Activated naive CD4-positive, alpha-beta T cell treated with anti-CD3 and anti-CD28 coated beads, Interleukin-2, amount 10 ng/mL, durations not matched to agents 7 days and 5 days (primary cell): ENCODE results near the gene LRCH1.

Experiments used
- CTCF ChIA-PET: fragments of 350-600 bp; sonication (Branson Sonifier 250); formaldehyde crosslinking; loops from one replicate; lab custom pipeline; 2021; ENCODE audit warnings: antibody characterized with exemption; lab: Charles Lee
- DNase-seq: peaks from one replicate; pipeline ENCODE4 v3.0.0-alpha.2; 2020
- H3K27ac Mint-ChIP-seq: one replicate; pipeline ENCODE4 v1.8.0; 2021; ENCODE audit warnings: mild to moderate bottlenecking, moderate library complexity, mixed read lengths
- H3K27me3 Mint-ChIP-seq: one replicate; pipeline ENCODE4 v1.8.0; 2021; ENCODE audit warnings: mild to moderate bottlenecking, mixed read lengths
- H3K36me3 Mint-ChIP-seq: one replicate; pipeline ENCODE4 v1.8.0; 2021; ENCODE audit warnings: mixed read lengths
- H3K4me1 Mint-ChIP-seq: one replicate; pipeline ENCODE4 v1.8.0; 2021; ENCODE audit warnings: mixed read lengths
- H3K4me3 Mint-ChIP-seq: one replicate; pipeline ENCODE4 v1.8.0; 2021; ENCODE audit warnings: mild to moderate bottlenecking, moderate library complexity, mixed read lengths
- H3K9me3 Mint-ChIP-seq: one replicate; pipeline ENCODE4 v1.8.0; 2021; ENCODE audit warnings: mixed read lengths

LRCH1 gene

GRCh38 chr13:46543287-46543686, 9.7 kb upstream of the LRCH1 start:
- H3K36me3 Mint-ChIP-seq, result no peaks in the 10 kb centered on the region
- no peaks in the 10 kb centered on the region for H3K9me3 Mint-ChIP-seq
- H3K27me3 Mint-ChIP-seq, result peaks cover 3% of the 10 kb centered on the region
- DNase-seq, result no peak
- CTCF ChIA-PET, result interaction anchor here (1.0 kb wide), 1 partner anchor 18 kb away, joined by 3 read pairs; no protein-coding TSS in a partner anchor
- H3K27ac Mint-ChIP-seq, result no peak overlapping the region
- H3K4me1 Mint-ChIP-seq, result peaks cover 8% of the 10 kb centered on the region
- H3K4me3 Mint-ChIP-seq, result no peak overlapping the region

GRCh38 chr13:46544208-46544607, 8.8 kb upstream of the LRCH1 start:
- H3K27ac Mint-ChIP-seq, result no peak overlapping the region
- H3K4me3 Mint-ChIP-seq, result no peak overlapping the region
- H3K27me3 Mint-ChIP-seq, result peaks cover 7% of the 10 kb centered on the region
- DNase-seq, result no peak
- no peaks in the 10 kb centered on the region for H3K36me3 Mint-ChIP-seq
- CTCF ChIA-PET, result interaction anchor here (0.6 to 1.0 kb wide), 2 partner anchors 17 to 58 kb away, joined by 3 read pairs; no protein-coding TSS in a partner anchor
- peaks cover 9% of the 10 kb centered on the region for H3K4me1 Mint-ChIP-seq
- H3K9me3 Mint-ChIP-seq, result no peaks in the 10 kb centered on the region

DNA sequence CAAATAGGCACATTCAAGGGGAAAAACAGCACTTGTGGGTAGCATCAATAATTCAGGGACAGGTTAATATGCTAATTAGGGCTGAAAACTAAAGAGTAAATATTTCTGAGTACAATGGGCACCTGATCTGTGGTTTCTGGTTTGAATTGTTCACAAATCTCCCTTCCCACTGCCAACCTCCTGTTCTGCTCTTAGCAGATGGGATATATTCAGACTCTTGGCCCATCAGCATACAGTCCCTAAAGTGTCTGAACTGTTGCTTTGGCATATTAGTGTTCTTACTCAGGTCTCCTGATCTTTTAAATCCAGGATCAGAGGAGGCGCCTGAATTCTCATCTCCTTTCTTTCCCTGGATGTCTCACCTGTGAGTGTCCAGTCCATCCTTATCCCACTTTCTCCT, 8.2 kb upstream of the LRCH1 start:
- Mint-ChIP-seq H3K9me3 (no peaks in the 10 kb centered on the region), H3K27ac (no peak overlapping the region), H3K4me3 (no peak overlapping the region), H3K4me1 (peaks cover 10% of the 10 kb centered on the region), H3K27me3 (peaks cover 7% of the 10 kb centered on the region), H3K36me3 (no peaks in the 10 kb centered on the region)
- no peak for DNase-seq
- CTCF ChIA-PET, result interaction anchor here (0.6 kb wide), 1 partner anchor 57 kb away, joined by 3 read pairs; no protein-coding TSS in a partner anchor

GRCh38 chr13:46546084-46546768, 6.7 kb upstream of the LRCH1 start:
- CTCF ChIA-PET, result no interaction called here
- H3K4me3 Mint-ChIP-seq, result no peak overlapping the region
- H3K27ac Mint-ChIP-seq, result no peak overlapping the region
- H3K27me3 Mint-ChIP-seq, result peaks cover 7% of the 10 kb centered on the region
- H3K36me3 Mint-ChIP-seq, result no peaks in the 10 kb centered on the region
- H3K4me1 Mint-ChIP-seq, result peaks cover 12% of the 10 kb centered on the region
- no peak for DNase-seq
- no peaks in the 10 kb centered on the region for H3K9me3 Mint-ChIP-seq

DNA sequence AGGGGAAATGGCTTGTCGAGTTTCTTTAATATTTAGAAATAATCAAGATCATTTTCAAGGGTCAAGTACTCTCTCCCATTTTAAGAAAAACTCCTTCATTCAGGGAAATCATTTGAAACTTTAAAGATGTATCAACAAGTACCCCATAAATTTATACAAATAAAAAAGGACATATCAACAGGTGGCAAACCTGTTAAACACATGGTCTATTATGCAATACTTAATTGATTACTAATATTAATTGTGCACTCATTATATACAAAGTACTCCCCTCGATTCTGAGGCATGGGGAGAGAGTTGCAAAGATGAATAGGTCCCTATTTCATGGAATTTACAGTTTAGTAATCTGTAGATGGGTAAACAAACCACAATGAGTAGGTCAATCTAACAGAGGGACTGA, 2.1 kb upstream of the LRCH1 start:
- no peaks in the 10 kb centered on the region for H3K9me3 Mint-ChIP-seq
- H3K4me3 Mint-ChIP-seq, result no peak overlapping the region
- no peaks in the 10 kb centered on the region for H3K36me3 Mint-ChIP-seq
- DNase-seq, result no peak
- peaks cover 35% of the 10 kb centered on the region for H3K4me1 Mint-ChIP-seq
- H3K27me3 Mint-ChIP-seq, result peaks cover 14% of the 10 kb centered on the region
- no peak overlapping the region for H3K27ac Mint-ChIP-seq
- CTCF ChIA-PET, result interaction anchor here (0.8 to 2.3 kb wide), 19 partner anchors 11 to 202 kb away, joined by 3 to 51 read pairs (median 6); no protein-coding TSS in a partner anchor

GRCh38 chr13:46551410-46552302, 1.3 kb upstream of the LRCH1 start:
- CTCF ChIA-PET, result interaction anchor here (0.5 to 2.3 kb wide), 50 partner anchors 9 to 927 kb away, joined by 3 to 51 read pairs (median 4); no protein-coding TSS in a partner anchor
- DNase-seq, result peak; percentile 75
- Mint-ChIP-seq H3K36me3 (no peaks in the 10 kb centered on the region), H3K27ac (no peak overlapping the region), H3K9me3 (no peaks in the 10 kb centered on the region), H3K27me3 (peaks cover 14% of the 10 kb centered on the region), H3K4me3 (peak overlapping the region; percentile 92), H3K4me1 (peaks cover 43% of the 10 kb centered on the region)

DNA sequence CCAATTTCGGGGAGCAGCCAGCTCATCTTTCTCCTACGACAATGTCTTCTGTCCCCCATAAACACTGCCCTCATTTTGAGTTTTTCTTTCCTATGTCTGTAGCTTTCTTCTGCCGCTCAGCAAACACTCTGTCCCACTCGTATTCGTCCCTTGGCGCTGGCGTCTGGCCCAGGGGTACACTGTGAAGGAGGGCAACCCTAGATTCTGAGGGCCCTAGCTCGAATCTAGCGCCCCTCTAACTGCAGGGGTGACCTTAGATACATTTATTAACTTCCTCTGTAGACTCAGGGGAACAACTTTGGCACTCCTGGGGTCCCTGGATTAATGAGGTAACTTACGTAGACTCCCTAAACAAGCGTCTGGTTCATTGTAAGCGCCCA, 677 bp upstream of the LRCH1 start:
- Mint-ChIP-seq H3K36me3 (no peaks in the 10 kb centered on the region), H3K27ac (peak overlapping the region; percentile 83), H3K4me3 (peak overlapping the region; percentile 92), H3K27me3 (peaks cover 14% of the 10 kb centered on the region), H3K9me3 (no peaks in the 10 kb centered on the region), H3K4me1 (peaks cover 49% of the 10 kb centered on the region)
- CTCF ChIA-PET, result interaction anchor here (0.6 to 2.3 kb wide), 45 partner anchors 9 to 245 kb away, joined by 3 to 51 read pairs (median 4); no protein-coding TSS in a partner anchor
- DNase-seq, result no peak

- Mint-ChIP-seq H3K4me3 (peak overlapping the region; percentile 92), H3K4me1 (peaks cover 53% of the 10 kb centered on the region), H3K36me3 (peaks cover 2% of the 10 kb centered on the region), H3K27ac (peak overlapping the region; percentile 72), H3K9me3 (no peaks in the 10 kb centered on the region), H3K27me3 (peaks cover 12% of the 10 kb centered on the region)
- DNase-seq, result no peak
- CTCF ChIA-PET, result no interaction called here
These were observed 533 bp downstream of the LRCH1 start for GRCh38 chr13:46553521-46553885.

GRCh38 chr13:46553886-46554858, 1.2 kb downstream of the LRCH1 start:
- peak; percentile 76 for DNase-seq
- Mint-ChIP-seq H3K4me3 (peak overlapping the region; percentile 92), H3K36me3 (peaks cover 2% of the 10 kb centered on the region), H3K4me1 (peaks cover 53% of the 10 kb centered on the region), H3K9me3 (no peaks in the 10 kb centered on the region), H3K27ac (peak overlapping the region; percentile 83), H3K27me3 (peaks cover 10% of the 10 kb centered on the region)
- CTCF ChIA-PET, result interaction anchor here (0.6 to 1.2 kb wide), 2 partner anchors 200 to 211 kb away, joined by 3 to 5 read pairs; no protein-coding TSS in a partner anchor

DNA sequence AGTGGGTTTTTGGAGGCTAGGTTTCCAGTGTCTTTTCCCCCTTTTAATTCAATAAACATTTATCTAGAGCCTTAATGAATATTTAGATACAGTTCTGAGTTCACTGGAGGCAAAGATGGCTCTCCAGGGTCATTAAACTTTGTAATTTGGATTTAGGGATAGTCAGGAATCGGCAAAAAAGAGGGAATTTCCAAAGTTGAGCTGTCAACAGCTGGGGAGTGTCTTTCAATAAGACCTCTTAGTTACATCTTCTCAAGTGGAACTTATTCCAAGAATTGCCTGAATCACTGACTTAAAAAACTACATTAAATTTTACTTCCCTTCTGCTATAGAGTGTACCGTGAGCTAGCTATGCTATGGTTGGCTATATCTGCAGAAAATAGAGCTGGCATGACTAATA, 2.0 kb downstream of the LRCH1 start:
- H3K4me1 Mint-ChIP-seq, result peaks cover 51% of the 10 kb centered on the region
- peaks cover 2% of the 10 kb centered on the region for H3K36me3 Mint-ChIP-seq
- peaks cover 10% of the 10 kb centered on the region for H3K27me3 Mint-ChIP-seq
- H3K27ac Mint-ChIP-seq, result peak overlapping the region; percentile 83
- peak overlapping the region; percentile 92 for H3K4me3 Mint-ChIP-seq
- H3K9me3 Mint-ChIP-seq, result no peaks in the 10 kb centered on the region
- CTCF ChIA-PET, result interaction anchor here (0.6 to 1.2 kb wide), 3 partner anchors 167 to 210 kb away, joined by 3 to 5 read pairs (median 4); no protein-coding TSS in a partner anchor
- no peak for DNase-seq

GRCh38 chr13:46555722-46556417, 2.9 kb downstream of the LRCH1 start:
- no peak for DNase-seq
- Mint-ChIP-seq H3K9me3 (no peaks in the 10 kb centered on the region), H3K27ac (no peak overlapping the region), H3K27me3 (peaks cover 10% of the 10 kb centered on the region), H3K4me1 (peaks cover 51% of the 10 kb centered on the region), H3K4me3 (no peak overlapping the region), H3K36me3 (peaks cover 2% of the 10 kb centered on the region)
- CTCF ChIA-PET, result interaction anchor here (0.7 to 1.2 kb wide), 2 partner anchors 166 to 209 kb away, joined by 4 to 5 read pairs; no protein-coding TSS in a partner anchor

- no peak for DNase-seq
- no peak overlapping the region for H3K4me3 Mint-ChIP-seq
- peaks cover 10% of the 10 kb centered on the region for H3K27me3 Mint-ChIP-seq
- H3K9me3 Mint-ChIP-seq, result no peaks in the 10 kb centered on the region
- H3K27ac Mint-ChIP-seq, result no peak overlapping the region
- CTCF ChIA-PET, result no interaction called here
- H3K4me1 Mint-ChIP-seq, result peaks cover 48% of the 10 kb centered on the region
- H3K36me3 Mint-ChIP-seq, result peaks cover 2% of the 10 kb centered on the region
These were observed 3.4 kb downstream of the LRCH1 start for GRCh38 chr13:46556418-46556779.

DNA sequence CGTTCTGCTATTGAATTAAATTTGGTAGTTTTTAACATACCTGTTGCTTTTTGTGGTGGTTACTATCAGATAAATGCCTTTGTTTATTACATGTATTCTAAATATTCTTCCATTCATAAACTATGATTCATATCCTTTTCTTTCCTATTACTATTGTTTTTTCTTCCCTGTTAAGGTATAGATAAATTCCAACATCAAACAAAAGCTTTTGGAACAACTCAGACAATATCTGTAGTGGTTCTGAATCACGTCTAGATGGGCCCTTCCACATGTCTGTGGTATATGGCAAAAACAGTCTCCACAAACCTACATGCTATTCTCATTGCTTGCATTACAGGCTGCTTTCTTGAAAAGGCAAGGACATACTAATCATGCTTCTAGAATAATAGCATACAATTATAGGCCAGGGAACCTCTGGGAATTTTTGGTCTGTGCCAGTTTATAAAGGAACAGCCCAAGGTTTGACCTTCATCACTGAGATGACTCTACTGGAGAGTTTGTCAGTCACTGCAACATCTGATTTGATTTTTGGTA, 6.4 kb downstream of the LRCH1 start:
- CTCF ChIA-PET, result no interaction called here
- Mint-ChIP-seq H3K4me1 (peaks cover 33% of the 10 kb centered on the region), H3K27me3 (no peaks in the 10 kb centered on the region), H3K9me3 (no peaks in the 10 kb centered on the region), H3K4me3 (no peak overlapping the region), H3K36me3 (peaks cover 2% of the 10 kb centered on the region), H3K27ac (no peak overlapping the region)
- DNase-seq, result no peak
